Smooth muscle cell (in vitro differentiated cells): ENCODE measurements around the gene GRN. TPM values are rescaled to one million over a fixed set of nuclear protein-coding genes. Genes with fewer than 3 reads are reported as not detected.
"Not testable (repeated sequence)": the region's sequence is repeated elsewhere in the genome, so short reads cannot be mapped to it uniquely, and the experiment has no call there.

Experiments
- DNase-seq: peaks from one replicate; lab custom pipeline; 2025; ENCODE audit not compliant: unreplicated experiment; lab: John Stamatoyannopoulos, UW
- H2AFZ ChIP-seq: fragments of 200-600 bp; sonication (generic); 2 replicates; pipeline ENCODE4 v1.6.0; 2016; ENCODE audit warnings: antibody characterized with exemption, low read depth, mild to moderate bottlenecking
- H3F3A ChIP-seq: fragments of 200-600 bp; sonication (generic); 2 replicates; pipeline ENCODE4 v1.6.0; 2017; ENCODE audit warnings: antibody characterized with exemption, low read depth
- H3K27ac ChIP-seq: fragments of 200-600 bp; sonication (generic); 2 replicates; pipeline ENCODE4 v1.5.1; 2016; ENCODE audit warnings: low read depth, mild to moderate bottlenecking
- H3K27me3 ChIP-seq: fragments of 200-600 bp; sonication (generic); 2 replicates; pipeline ENCODE4 v1.6.1; 2016; ENCODE audit warnings: low read depth, mild to moderate bottlenecking
- H3K36me3 ChIP-seq: fragments of 200-600 bp; sonication (generic); 2 replicates; pipeline ENCODE4 v1.5.1; 2016; ENCODE audit warnings: low read depth
- H3K4me1 ChIP-seq: fragments of 200-600 bp; sonication (generic); 2 replicates; pipeline ENCODE4 v1.5.1; 2016; ENCODE audit warnings: low read depth
- H3K4me2 ChIP-seq: fragments of 200-600 bp; sonication (generic); 2 replicates; pipeline ENCODE4 v1.6.0; 2016; ENCODE audit warnings: mild to moderate bottlenecking
- H3K4me3 ChIP-seq: fragments of 200-600 bp; sonication (generic); 2 replicates; pipeline ENCODE4 v1.5.1; 2016; ENCODE audit warnings: mild to moderate bottlenecking
- H3K79me2 ChIP-seq: fragments of 200-600 bp; sonication (generic); 2 replicates; pipeline ENCODE4 v1.6.0; 2016; ENCODE audit warnings: low read depth, mild to moderate bottlenecking
- H3K9ac ChIP-seq: fragments of 200-600 bp; sonication (generic); 2 replicates; pipeline ENCODE4 v1.6.0; 2016; ENCODE audit warnings: low read depth
- H3K9me3 ChIP-seq: fragments of 200-600 bp; sonication (generic); replicated peaks from 2 replicates; pipeline ENCODE4 v1.5.1; 2016; ENCODE audit warnings: low read depth
- H4K20me1 ChIP-seq: fragments of 200-600 bp; sonication (generic); 2 replicates; pipeline ENCODE4 v1.6.0; 2016; ENCODE audit warnings: low read depth
- CTCF ChIP-seq: fragments of 200-600 bp; sonication (generic); IDR thresholded peaks from 2 replicates; pipeline ENCODE4 v1.5.1; 2017; ENCODE audit warnings: borderline replicate concordance, mild to moderate bottlenecking, antibody characterized with exemption; ENCODE audit not compliant: insufficient read depth, poor library complexity, severe bottlenecking
- WGBS: methylation state at CpG from one replicate; pipeline ENCODE4 v1.1.7; 2016; ENCODE audit warnings: low lambda C conversion rate; 5-methylcytosine and 5-hydroxymethylcytosine counted together
- polyA plus RNA-seq: library from polyadenylated mRNA; unstranded; fragments of >200 nt; fragmentation: Nextera tagmentation; extraction: Ambion mirVana; gene quantifications from 2 replicates; pipeline ENCODE4 v1.2.1, GENCODE V29; 2016
- total RNA-seq: library from RNA; depleted of rRNA; stranded (reverse); fragments of >200 nt; gene quantifications from 2 replicates; pipeline ENCODE4 v1.2.3, GENCODE V29; 2014

The GRN gene
- total and polyA plus RNA-seq, 2 experiments from 2014 or later = 125 to 338 TPM

- no peak overlapping the region for H3K4me2 ChIP-seq
- no peaks in the 10 kb centered on the region for H4K20me1 ChIP-seq
- TF ChIP-seq CTCF = no peak
- no peaks in the 10 kb centered on the region for H3K9me3 ChIP-seq
- H3K4me3 ChIP-seq = no peak overlapping the region
- H2AFZ ChIP-seq = no peak overlapping the region
- WGBS = 96% methylated on average over 6 of the region's 6 CpGs
- H3K27me3 ChIP-seq = peaks cover 3% of the 10 kb centered on the region
- no peaks in the 10 kb centered on the region for H3K4me1 ChIP-seq
- H3K36me3 ChIP-seq = no peaks in the 10 kb centered on the region
- H3K27ac ChIP-seq = no peak overlapping the region
- H3F3A ChIP-seq = no peaks in the 10 kb centered on the region
- H3K79me2 ChIP-seq = no peaks in the 10 kb centered on the region
- DNase-seq = no peak
- H3K9ac ChIP-seq = no peak overlapping the region
Measured at GRCh38 chr17:44389723-44390202, 44.7 kb downstream of the GRN start.

- H3F3A ChIP-seq = no peaks in the 10 kb centered on the region
- no peaks in the 10 kb centered on the region for H3K36me3 ChIP-seq
- no peaks in the 10 kb centered on the region for H3K9me3 ChIP-seq
- H3K9ac ChIP-seq = no peak overlapping the region
- no peaks in the 10 kb centered on the region for H3K4me1 ChIP-seq
- no peak overlapping the region for H2AFZ ChIP-seq
- H3K4me2 ChIP-seq = no peak overlapping the region
- 92% methylated on average over 10 of the region's 10 CpGs for WGBS
- no peak overlapping the region for H3K27ac ChIP-seq
- H3K4me3 ChIP-seq = no peak overlapping the region
- no peaks in the 10 kb centered on the region for H3K79me2 ChIP-seq
- H4K20me1 ChIP-seq = no peaks in the 10 kb centered on the region
- TF ChIP-seq CTCF = no peak
- no peaks in the 10 kb centered on the region for H3K27me3 ChIP-seq
- no peak for DNase-seq
Measured at GRCh38 chr17:44390250-44390870, 45.3 kb downstream of the GRN start.

- not testable (repeated sequence) for H3K9ac ChIP-seq, H3K9me3 ChIP-seq, H3K36me3 ChIP-seq, H3F3A ChIP-seq, H3K4me1 ChIP-seq, H3K4me2 ChIP-seq, H3K79me2 ChIP-seq, H3K27me3 ChIP-seq, H2AFZ ChIP-seq, H3K27ac ChIP-seq, DNase-seq, H4K20me1 ChIP-seq, H3K4me3 ChIP-seq
- 96% methylated on average over 9 of the region's 9 CpGs for WGBS
Measured at GRCh38 chr17:44394112-44394511, 49.0 kb downstream of the GRN start.

GRCh38 chr17:44394833-44395232 is 49.7 kb downstream of the GRN start:
- Histone ChIP-seq H3K79me2 (no peaks in the 10 kb centered on the region), H4K20me1 (no peaks in the 10 kb centered on the region), H3K27me3 (no peaks in the 10 kb centered on the region), H3F3A (no peaks in the 10 kb centered on the region), H3K4me2 (no peak overlapping the region), H3K9me3 (no peaks in the 10 kb centered on the region), H3K4me1 (no peaks in the 10 kb centered on the region), H3K27ac (no peak overlapping the region), H3K9ac (no peak overlapping the region), H2AFZ (no peak overlapping the region), H3K36me3 (no peaks in the 10 kb centered on the region), H3K4me3 (no peak overlapping the region)
- 96% methylated on average over 2 of the region's 2 CpGs for WGBS
- TF ChIP-seq CTCF = no peak
- no peak for DNase-seq
